Hepatocyte (in vitro differentiated cells): ENCODE data around the gene B4GALNT2. TPM values are rescaled to one million over a fixed set of nuclear protein-coding genes. Genes with fewer than 3 reads are reported as not detected.

ENCODE experiments used
- DNase-seq: peaks from one replicate; pipeline ENCODE4 v3.0.0-alpha.2; 2016; ENCODE audit warnings: low spot score
- H2AFZ ChIP-seq: fragments of 200-600 bp; sonication (generic); 2 replicates; pipeline ENCODE4 v1.6.0; 2016; ENCODE audit warnings: antibody characterized with exemption, mild to moderate bottlenecking
- H3K27ac ChIP-seq: fragments of 200-600 bp; sonication (generic); 2 replicates; pipeline ENCODE4 v1.5.1; 2016; ENCODE audit warnings: mild to moderate bottlenecking
- H3K27me3 ChIP-seq: fragments of 200-600 bp; sonication (generic); 2 replicates; pipeline ENCODE4 v1.6.1; 2016
- H3K36me3 ChIP-seq: fragments of 200-600 bp; sonication (generic); replicated peaks from 2 replicates; pipeline ENCODE4 v1.5.1; 2016; ENCODE audit warnings: low read depth; ENCODE audit not compliant: insufficient read depth
- H3K4me1 ChIP-seq: fragments of 200-600 bp; sonication (generic); 2 replicates; pipeline ENCODE4 v1.5.1; 2016; ENCODE audit warnings: mild to moderate bottlenecking, moderate library complexity; ENCODE audit not compliant: insufficient read depth
- H3K4me2 ChIP-seq: fragments of 200-600 bp; sonication (generic); 2 replicates; pipeline ENCODE4 v1.6.0; 2016
- H3K4me3 ChIP-seq: fragments of 200-600 bp; sonication (generic); 2 replicates; pipeline ENCODE4 v1.5.1; 2016; ENCODE audit warnings: mild to moderate bottlenecking
- H3K79me2 ChIP-seq: fragments of 200-600 bp; sonication (generic); 2 replicates; pipeline ENCODE4 v1.6.0; 2017; ENCODE audit warnings: mild to moderate bottlenecking
- H3K9me2 ChIP-seq: fragments of 200-600 bp; sonication (generic); replicated peaks from 2 replicates; pipeline ENCODE4 v1.6.0; 2017; ENCODE audit warnings: mild to moderate bottlenecking; ENCODE audit not compliant: insufficient read depth
- H3K9me3 ChIP-seq: fragments of 200-600 bp; sonication (generic); 2 replicates; pipeline ENCODE4 v1.5.1; 2016; ENCODE audit warnings: low read depth, mild to moderate bottlenecking
- H4K20me1 ChIP-seq: fragments of 200-600 bp; sonication (generic); 2 replicates; pipeline ENCODE4 v1.6.0; 2016; ENCODE audit warnings: mild to moderate bottlenecking; ENCODE audit not compliant: insufficient read depth, poor library complexity, severe bottlenecking
- EZH2 ChIP-seq: fragments of 200-600 bp; sonication (generic); IDR thresholded peaks from 2 replicates; pipeline ENCODE4 v1.6.1; 2016; ENCODE audit warnings: antibody characterized with exemption, mild to moderate bottlenecking, borderline replicate concordance
- EZH2phosphoT487 ChIP-seq: fragments of 200-600 bp; sonication (generic); IDR thresholded peaks from one replicate; pipeline ENCODE4 v1.6.1; 2018; ENCODE audit warnings: antibody characterized with exemption, mild to moderate bottlenecking, low read depth, moderate library complexity; ENCODE audit not compliant: unreplicated experiment, severe bottlenecking
- WGBS: methylation state at CpG from one replicate; pipeline ENCODE4 v1.1.6; 2016; ENCODE audit warnings: low lambda C conversion rate; ENCODE audit errors: missing lambda C conversion rate; 5-methylcytosine and 5-hydroxymethylcytosine counted together
- polyA plus RNA-seq: library from polyadenylated mRNA; unstranded; fragments of >200 nt; fragmentation: Nextera tagmentation; extraction: Ambion mirVana; gene quantifications from 2 replicates; pipeline ENCODE4 v1.2.1, GENCODE V29; 2016
- total RNA-seq: library from RNA; depleted of rRNA; stranded (reverse); fragments of >200 nt; gene quantifications from 2 replicates; pipeline ENCODE4 v1.2.3, GENCODE V29; 2014
- TF ChIP-seq, protein P1 (sequence below): fragments of 200-600 bp; sonication (generic); IDR thresholded peaks from 2 replicates; pipeline ENCODE4 v1.5.1; 2016; ENCODE audit warnings: antibody characterized with exemption, mild to moderate bottlenecking; ENCODE audit not compliant: poor library complexity

The B4GALNT2 gene
- total and polyA plus RNA-seq, 2 experiments from 2014 or later: 0.40 to 1.3 TPM

DNA sequence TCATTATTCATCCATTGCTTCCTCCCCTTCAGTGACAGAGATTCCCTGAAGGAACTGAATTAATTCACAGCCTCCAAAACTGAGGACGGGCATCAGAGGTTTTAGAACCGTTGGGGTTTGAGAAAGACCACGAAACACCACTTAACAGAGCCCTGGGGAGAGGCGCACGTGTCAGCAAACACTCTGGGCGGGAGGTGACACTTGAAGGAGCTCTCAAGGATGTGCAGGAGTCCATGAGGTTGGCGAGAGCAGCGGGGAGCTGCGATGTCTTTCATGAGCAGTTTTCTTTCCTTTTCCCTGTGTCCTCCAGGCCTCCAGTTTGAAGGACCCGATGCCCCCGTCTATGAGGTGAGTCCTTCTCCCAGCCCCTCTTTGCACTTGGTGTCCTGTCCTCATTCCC is 23.7 kb downstream of the B4GALNT2 start:
- H3K27ac ChIP-seq: no peak overlapping the region
- no peak overlapping the region for H2AFZ ChIP-seq
- no peak for DNase-seq
- H4K20me1 ChIP-seq: no peaks in the 10 kb centered on the region
- TF ChIP-seq, protein P1, sequence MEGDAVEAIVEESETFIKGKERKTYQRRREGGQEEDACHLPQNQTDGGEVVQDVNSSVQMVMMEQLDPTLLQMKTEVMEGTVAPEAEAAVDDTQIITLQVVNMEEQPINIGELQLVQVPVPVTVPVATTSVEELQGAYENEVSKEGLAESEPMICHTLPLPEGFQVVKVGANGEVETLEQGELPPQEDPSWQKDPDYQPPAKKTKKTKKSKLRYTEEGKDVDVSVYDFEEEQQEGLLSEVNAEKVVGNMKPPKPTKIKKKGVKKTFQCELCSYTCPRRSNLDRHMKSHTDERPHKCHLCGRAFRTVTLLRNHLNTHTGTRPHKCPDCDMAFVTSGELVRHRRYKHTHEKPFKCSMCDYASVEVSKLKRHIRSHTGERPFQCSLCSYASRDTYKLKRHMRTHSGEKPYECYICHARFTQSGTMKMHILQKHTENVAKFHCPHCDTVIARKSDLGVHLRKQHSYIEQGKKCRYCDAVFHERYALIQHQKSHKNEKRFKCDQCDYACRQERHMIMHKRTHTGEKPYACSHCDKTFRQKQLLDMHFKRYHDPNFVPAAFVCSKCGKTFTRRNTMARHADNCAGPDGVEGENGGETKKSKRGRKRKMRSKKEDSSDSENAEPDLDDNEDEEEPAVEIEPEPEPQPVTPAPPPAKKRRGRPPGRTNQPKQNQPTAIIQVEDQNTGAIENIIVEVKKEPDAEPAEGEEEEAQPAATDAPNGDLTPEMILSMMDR: no peak
- TF ChIP-seq EZH2: no peak
- TF ChIP-seq EZH2phosphoT487: no peak
- H3K36me3 ChIP-seq: no peaks in the 10 kb centered on the region
- H3K4me2 ChIP-seq: no peak overlapping the region
- H3K9me3 ChIP-seq: no peaks in the 10 kb centered on the region
- 82% methylated on average over 11 of the region's 11 CpGs for WGBS
- H3K4me1 ChIP-seq: no peaks in the 10 kb centered on the region
- H3K27me3 ChIP-seq: peaks cover 5% of the 10 kb centered on the region
- H3K9me2 ChIP-seq: no peaks in the 10 kb centered on the region
- H3K4me3 ChIP-seq: no peak overlapping the region
- no peaks in the 10 kb centered on the region for H3K79me2 ChIP-seq

DNA sequence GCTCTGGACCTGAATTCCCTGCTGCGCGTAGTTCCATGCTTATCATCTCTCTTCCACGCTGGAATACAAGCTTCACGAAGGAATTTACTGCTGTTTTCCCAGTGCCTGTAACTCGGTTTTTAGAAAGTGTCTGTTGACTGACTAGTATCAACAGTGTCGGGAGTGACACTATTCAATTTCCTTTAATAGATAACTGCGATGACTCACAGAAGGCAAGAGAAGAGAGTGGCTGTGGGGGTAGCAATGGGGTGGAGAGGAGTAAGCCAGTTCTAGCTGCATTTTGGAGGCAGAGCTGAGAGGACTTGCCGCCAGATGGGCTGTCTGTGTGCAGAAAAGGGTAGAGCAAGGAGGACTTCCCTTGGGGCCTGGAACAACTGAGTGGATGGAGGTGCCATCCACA is 25.2 kb downstream of the B4GALNT2 start:
- no peaks in the 10 kb centered on the region for H4K20me1 ChIP-seq
- H3K9me3 ChIP-seq: no peaks in the 10 kb centered on the region
- H3K4me2 ChIP-seq: no peak overlapping the region
- H3K9me2 ChIP-seq: no peaks in the 10 kb centered on the region
- WGBS: 33% methylated on average over 8 of the region's 8 CpGs
- no peaks in the 10 kb centered on the region for H3K4me1 ChIP-seq
- H3K36me3 ChIP-seq: no peaks in the 10 kb centered on the region
- H3K4me3 ChIP-seq: no peak overlapping the region
- no peaks in the 10 kb centered on the region for H3K79me2 ChIP-seq
- H3K27ac ChIP-seq: no peak overlapping the region
- no peak overlapping the region for H2AFZ ChIP-seq
- peak; percentile 57 for DNase-seq
- peaks cover 5% of the 10 kb centered on the region for H3K27me3 ChIP-seq
- TF ChIP-seq, protein P1: no peak
- no peak for TF ChIP-seq EZH2phosphoT487
- no peak for TF ChIP-seq EZH2

DNA sequence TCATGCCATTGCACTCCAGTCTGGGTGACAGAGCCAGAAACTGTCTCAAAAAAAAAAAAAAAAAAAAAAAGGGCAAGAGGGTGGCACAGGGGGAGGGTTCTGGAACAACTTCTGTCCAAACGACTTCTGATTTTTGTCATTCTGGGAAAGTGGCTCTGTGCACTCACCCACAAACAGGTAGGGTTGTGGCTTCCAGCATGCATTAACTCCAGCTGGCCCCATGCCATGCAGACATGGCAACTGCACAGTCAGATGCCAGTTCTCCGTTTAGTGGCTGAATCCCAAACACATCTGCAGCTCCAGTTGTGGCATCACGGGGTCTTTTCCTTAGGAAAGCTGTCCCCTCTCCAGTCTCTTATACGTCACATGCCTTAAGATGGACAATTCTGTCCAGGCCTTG is 30.3 kb downstream of the B4GALNT2 start:
- no peak overlapping the region for H3K4me3 ChIP-seq
- H3K9me2 ChIP-seq: no peaks in the 10 kb centered on the region
- no peak overlapping the region for H2AFZ ChIP-seq
- no peak overlapping the region for H3K27ac ChIP-seq
- H4K20me1 ChIP-seq: no peaks in the 10 kb centered on the region
- no peaks in the 10 kb centered on the region for H3K36me3 ChIP-seq
- no peak overlapping the region for H3K4me2 ChIP-seq
- no peaks in the 10 kb centered on the region for H3K4me1 ChIP-seq
- H3K79me2 ChIP-seq: no peaks in the 10 kb centered on the region
- DNase-seq: no peak
- H3K9me3 ChIP-seq: no peaks in the 10 kb centered on the region
- WGBS: 91% methylated on average over 4 of the region's 4 CpGs
- TF ChIP-seq, protein P1: no peak
- TF ChIP-seq EZH2phosphoT487 (no peak), EZH2 (no peak)
- H3K27me3 ChIP-seq: peaks cover 13% of the 10 kb centered on the region

DNA sequence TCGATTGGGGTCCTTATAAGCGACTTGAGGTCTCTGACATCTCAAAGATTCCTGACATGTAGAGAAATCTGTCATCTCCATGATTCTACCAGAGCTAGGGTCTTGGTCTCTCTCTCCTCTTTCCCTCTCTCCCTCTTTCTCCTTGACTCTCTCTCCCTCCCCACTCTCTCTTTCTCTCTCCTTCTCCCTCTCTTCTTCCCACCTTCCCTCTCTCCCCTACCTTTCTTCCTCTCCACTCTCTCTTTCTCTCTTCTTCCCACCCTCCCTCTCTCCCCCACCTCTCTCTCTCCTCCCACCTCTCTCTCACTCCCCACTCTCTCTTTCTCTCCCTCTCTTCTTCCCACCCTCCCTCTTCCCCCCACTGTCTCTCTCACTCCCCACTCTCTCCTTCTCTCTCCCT is 32.6 kb downstream of the B4GALNT2 start:
- H3K36me3 ChIP-seq: no peaks in the 10 kb centered on the region
- H3K4me2 ChIP-seq: no peak overlapping the region
- peaks cover 13% of the 10 kb centered on the region for H3K27me3 ChIP-seq
- no peaks in the 10 kb centered on the region for H3K9me2 ChIP-seq
- no peak overlapping the region for H3K27ac ChIP-seq
- no peak for TF ChIP-seq EZH2phosphoT487
- no peak for TF ChIP-seq EZH2
- TF ChIP-seq, protein P1: no peak
- no peak for DNase-seq
- no peaks in the 10 kb centered on the region for H3K9me3 ChIP-seq
- H3K4me3 ChIP-seq: no peak overlapping the region
- H3K4me1 ChIP-seq: no peaks in the 10 kb centered on the region
- no peaks in the 10 kb centered on the region for H4K20me1 ChIP-seq
- H2AFZ ChIP-seq: no peak overlapping the region
- 100% methylated on average over 2 of the region's 2 CpGs for WGBS
- no peaks in the 10 kb centered on the region for H3K79me2 ChIP-seq
